DMS153 treated with DMSO at 0.1 percent for 48 hours (cell line): ENCODE data around the gene ZNF514.
"Not testable (repeated sequence)": the region's sequence is repeated elsewhere in the genome, so short reads cannot be mapped to it uniquely, and the experiment has no call there.

Source experiments
- DNase-seq: peaks from one replicate; lab custom pipeline; 2025; ENCODE audit not compliant: unreplicated experiment; lab: John Stamatoyannopoulos, UW

ZNF514 gene

GRCh38 chr2:95159690-95160449 lies at the start of gene ZNF514:
TSS of gene ZNF514 (minus strand) at chr2:95159848. CDS start at chr2:95153253, 6,595 bp downstream.
- peak; percentile 22 for DNase-seq

GRCh38 chr2:95208106-95208505 lies 48.5 kb upstream of the ZNF514 start:
- DNase-seq = no peak

DNA sequence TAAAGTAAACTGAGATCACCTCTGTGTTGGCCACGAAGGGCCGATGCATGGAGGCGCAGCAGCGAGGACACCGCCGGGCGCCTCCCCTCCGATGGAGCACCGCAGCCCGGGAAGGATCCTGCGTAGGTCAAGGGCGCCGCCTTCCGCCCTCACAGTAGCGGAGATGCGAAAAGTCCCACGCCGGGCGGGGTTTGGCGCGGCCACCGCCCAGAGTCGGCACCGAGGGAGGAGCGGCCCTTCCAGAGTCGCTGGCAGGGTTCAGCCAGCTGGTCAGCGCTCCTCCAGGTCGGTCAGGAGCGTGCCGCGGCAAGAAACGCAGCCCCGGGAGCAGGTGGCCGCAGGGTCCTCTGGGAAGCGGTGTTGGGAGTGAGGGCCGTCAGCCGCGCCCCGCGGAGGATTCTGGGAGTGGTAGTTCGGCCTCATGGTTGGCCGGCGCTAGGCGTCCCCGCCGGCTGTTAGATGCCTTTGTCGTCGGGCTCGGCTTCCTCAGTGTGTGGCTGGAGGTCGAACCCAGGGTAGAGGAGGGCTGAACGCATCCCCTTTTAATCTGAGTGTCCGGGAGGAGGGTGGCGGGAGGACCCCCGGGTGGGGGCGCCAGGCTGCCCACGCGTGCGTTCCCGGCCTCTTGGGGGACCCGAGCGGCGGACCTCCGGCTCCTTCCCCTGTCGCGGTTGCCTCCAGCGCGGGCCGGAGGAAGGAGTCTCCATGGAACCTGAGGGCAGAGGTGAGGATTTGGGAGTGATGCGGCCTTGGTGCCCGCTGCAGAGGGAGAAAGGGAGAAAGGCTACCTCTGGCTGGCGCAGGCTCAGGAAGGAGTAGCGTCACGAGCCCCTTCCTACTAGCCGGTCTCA lies 47.7 kb upstream of the ZNF514 start, which contains the start of gene ZNF892:
ZNF892 (plus strand) TSS at position 411 of the 851 bp plus-strand sequence; CDS start at position 706, 295 bp downstream.
- DNase-seq = peak; percentile 88

- no peak for DNase-seq
Measured at GRCh38 chr2:95206096-95206495, 46.4 kb upstream of the ZNF514 start.

DNA sequence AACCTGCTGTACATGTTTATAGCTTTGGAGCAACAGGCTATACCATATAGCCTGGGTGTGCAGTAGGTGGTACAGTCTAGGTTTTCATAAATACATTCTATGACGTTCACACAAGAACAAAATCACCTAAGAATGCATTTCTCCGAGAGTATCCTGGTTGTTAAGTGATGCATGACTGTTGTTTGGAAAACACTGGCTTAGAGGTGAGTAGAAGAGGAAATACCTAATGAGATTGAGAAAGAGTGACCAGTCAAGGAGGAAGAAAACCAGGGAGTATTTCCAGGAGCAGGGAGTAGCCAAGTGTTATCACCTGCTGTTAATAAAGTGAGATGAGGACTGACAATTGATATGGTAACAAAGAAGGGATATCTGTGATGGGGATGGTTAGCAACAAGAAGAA lies 44.7 kb upstream of the ZNF514 start:
- DNase-seq = no peak

DNA sequence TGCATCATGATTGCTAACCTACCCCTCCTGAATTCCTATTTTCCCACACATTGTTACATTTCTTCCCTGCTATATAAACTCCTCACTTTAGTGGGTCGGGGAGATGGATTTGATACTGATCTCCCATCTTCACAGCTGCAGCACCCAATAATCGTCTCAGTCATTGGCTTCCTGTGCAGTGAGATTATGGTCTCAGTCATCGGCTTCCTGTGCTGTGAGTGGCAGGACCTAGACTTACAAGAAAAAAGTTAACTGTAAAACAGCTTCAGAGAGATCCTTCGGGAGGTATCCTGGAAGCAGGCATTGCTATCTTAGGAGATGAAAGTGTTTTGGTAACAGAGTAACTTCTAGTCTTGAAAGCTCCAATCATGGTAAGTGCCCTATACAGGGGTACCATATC lies 44.3 kb upstream of the ZNF514 start:
- no peak for DNase-seq

- DNase-seq = not testable (repeated sequence)
Measured at GRCh38 chr2:95192956-95193355, 33.3 kb upstream of the ZNF514 start.

GRCh38 chr2:95185973-95186372 lies 26.3 kb upstream of the ZNF514 start:
- no peak for DNase-seq

GRCh38 chr2:95185197-95185596 lies 25.5 kb upstream of the ZNF514 start:
- DNase-seq = no peak

- DNase-seq = no peak
Measured at GRCh38 chr2:95181774-95182173, 22.1 kb upstream of the ZNF514 start.

DNA sequence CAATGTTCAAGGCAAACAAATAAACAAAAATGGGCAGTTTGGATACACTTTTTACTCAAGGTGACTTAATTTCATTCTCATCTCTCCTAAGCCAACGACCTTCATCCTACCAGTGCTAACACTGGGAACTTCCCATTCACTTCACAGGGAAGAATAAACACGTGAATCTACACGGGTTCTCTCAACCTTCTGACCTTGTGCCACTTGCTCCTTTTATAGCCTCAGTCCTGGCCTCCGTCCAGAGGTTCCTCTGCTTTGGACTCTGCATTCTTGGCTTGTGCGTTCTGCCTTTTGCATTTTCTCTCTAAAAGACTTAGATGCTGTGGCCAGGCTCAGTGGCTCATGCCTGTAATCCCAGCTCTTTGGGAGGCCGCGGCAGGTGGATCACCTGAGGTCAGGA lies 19.8 kb upstream of the ZNF514 start:
- DNase-seq = no peak

- DNase-seq = no peak
Measured at GRCh38 chr2:95174031-95174542, 14.4 kb upstream of the ZNF514 start.

GRCh38 chr2:95171902-95172301 lies 12.3 kb upstream of the ZNF514 start:
- DNase-seq = no peak

DNA sequence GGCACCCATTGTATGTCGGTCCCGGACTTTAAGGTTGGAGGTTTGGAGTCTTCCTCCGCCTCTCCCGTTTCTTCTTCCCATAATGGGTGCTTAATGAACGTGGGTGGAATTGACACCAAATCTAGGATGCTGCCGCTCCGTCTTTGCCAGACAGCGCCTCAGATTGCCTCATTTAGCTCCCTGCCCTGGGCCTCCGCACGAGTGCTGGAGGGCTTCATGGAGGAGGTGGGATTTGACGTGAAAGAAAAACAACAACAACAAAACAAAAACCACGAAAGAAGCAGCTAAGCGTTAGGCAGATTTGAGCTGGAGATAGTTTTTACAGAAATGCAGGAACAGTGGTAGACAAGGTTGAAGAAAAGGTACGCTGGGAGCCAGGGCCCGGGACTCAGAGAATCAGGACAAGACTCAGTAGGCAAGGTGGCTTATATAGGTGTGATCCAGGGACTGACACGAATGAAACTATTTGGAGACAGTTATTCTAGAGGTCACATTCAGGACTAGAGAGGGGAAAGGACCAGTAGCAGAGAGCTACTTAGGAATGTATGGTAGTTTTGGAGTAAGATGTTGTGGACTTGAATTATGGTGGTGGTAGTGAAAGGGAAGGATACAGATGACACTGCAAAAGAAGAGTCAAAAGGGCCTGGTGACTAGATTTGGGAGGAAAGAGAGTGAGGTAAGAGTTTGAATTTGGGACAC lies 6.6 kb upstream of the ZNF514 start:
- DNase-seq = no peak

DNA sequence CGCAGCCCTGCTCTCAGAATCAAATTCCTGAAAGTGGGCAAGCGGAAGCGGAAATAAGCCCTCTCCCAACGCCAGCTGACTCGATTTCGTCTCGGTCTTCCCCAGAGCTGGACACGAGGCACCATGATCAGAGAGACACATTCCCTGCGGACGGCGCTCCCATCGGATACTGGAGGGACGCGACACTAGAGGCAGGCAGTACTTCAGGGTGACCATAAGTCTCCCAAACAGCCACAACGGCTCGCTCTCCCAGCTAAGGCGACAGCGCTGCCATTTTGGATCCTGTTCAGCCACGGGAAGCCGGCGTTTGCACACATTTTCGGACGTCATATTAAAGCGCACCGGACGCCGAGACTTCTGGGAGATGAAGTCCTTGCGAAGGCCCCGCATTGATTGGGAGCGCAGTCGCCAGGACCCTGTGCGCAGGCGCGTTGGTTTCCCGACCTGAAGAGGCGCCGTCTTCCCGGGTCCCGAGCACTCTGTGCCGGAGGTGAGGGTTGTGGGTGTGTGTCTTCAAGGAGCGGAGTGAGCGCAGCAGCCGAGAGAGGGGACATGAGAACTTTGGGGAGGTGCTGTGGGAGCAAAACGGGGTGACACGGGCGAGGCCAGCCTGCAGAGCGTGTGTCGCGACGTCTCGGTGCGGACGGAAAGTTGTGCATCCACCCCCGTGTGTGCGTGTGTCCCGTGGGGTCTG lies 5.9 kb upstream of the ZNF514 start, which contains the start of gene ZNF2:
ZNF2 (plus strand) TSS at position 439 of the 694 bp plus-strand sequence. CDS start 10,418 bp downstream, outside the sequence.
- DNase-seq = peak; percentile 93

GRCh38 chr2:95165030-95165370 lies 5.4 kb upstream of the ZNF514 start:
- no peak for DNase-seq

GRCh38 chr2:95158891-95159619 lies 593 bp downstream of the ZNF514 start:
- DNase-seq = no peak

DNA sequence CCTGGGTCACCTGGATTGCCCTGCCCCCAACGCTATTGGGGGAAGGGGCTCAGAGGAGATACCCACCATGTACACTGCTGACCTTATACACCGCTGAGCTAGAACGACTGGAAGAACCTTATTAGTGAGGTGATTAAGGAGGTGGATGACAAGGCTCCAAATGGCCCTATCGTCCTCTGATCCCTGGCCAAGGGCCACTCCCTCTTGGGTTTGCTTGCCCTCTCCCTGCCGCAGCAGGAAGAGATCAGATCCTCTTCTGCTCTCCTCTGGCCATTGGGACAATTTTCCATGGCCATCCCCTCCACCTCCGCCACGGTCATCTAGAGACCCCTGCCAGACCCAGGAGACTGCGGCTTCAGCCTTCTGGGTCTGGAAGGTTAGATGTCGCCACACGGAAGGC lies 1.2 kb downstream of the ZNF514 start:
- no peak for DNase-seq

- no peak for DNase-seq
Measured at GRCh38 chr2:95149397-95149984, 10.2 kb downstream of the ZNF514 start.

GRCh38 chr2:95143838-95144237 lies 15.8 kb downstream of the ZNF514 start:
- DNase-seq = no peak
